ENCODE data around the gene CFAP99.
"Not testable (repeated sequence)": the region's sequence is repeated elsewhere in the genome, so short reads cannot be mapped to it uniquely, and the experiment has no call there.

CFAP99 gene

DNA sequence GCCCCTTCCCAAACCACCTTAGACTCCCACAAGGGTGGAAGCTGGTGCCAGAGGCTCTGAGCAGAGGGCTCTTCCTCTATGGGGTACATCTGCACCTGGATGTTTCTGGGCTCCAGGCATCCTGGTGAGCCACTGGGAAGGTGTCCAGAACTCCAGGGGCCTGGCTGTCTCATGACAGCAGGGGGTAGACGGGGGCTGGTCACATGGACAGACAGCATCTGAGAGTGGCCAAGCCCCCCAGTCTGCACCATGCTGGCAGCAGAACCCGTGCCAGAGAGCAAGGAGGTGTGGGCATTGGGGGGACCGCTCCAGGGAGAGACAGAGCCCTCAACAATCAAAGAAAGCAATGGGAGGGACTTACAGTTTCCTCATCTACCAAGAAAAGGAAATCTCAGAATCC is 39.9 kb upstream of the CFAP99 start (continued):
- TF ChIP-seq, protein P1, sequence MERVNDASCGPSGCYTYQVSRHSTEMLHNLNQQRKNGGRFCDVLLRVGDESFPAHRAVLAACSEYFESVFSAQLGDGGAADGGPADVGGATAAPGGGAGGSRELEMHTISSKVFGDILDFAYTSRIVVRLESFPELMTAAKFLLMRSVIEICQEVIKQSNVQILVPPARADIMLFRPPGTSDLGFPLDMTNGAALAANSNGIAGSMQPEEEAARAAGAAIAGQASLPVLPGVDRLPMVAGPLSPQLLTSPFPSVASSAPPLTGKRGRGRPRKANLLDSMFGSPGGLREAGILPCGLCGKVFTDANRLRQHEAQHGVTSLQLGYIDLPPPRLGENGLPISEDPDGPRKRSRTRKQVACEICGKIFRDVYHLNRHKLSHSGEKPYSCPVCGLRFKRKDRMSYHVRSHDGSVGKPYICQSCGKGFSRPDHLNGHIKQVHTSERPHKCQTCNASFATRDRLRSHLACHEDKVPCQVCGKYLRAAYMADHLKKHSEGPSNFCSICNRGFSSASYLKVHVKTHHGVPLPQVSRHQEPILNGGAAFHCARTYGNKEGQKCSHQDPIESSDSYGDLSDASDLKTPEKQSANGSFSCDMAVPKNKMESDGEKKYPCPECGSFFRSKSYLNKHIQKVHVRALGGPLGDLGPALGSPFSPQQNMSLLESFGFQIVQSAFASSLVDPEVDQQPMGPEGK (CRISPR knock-in tag; IDR thresholded peaks at IDR 0.05; ENCODE audit: borderline replicate concordance): no peak
- no peak for TF ChIP-seq OSR1 (CRISPR knock-in tag; IDR thresholded peaks at IDR 0.05)
- no peak for TF ChIP-seq ZFP30 (CRISPR knock-in tag; IDR thresholded peaks at IDR 0.05)
- TF ChIP-seq, protein P2, sequence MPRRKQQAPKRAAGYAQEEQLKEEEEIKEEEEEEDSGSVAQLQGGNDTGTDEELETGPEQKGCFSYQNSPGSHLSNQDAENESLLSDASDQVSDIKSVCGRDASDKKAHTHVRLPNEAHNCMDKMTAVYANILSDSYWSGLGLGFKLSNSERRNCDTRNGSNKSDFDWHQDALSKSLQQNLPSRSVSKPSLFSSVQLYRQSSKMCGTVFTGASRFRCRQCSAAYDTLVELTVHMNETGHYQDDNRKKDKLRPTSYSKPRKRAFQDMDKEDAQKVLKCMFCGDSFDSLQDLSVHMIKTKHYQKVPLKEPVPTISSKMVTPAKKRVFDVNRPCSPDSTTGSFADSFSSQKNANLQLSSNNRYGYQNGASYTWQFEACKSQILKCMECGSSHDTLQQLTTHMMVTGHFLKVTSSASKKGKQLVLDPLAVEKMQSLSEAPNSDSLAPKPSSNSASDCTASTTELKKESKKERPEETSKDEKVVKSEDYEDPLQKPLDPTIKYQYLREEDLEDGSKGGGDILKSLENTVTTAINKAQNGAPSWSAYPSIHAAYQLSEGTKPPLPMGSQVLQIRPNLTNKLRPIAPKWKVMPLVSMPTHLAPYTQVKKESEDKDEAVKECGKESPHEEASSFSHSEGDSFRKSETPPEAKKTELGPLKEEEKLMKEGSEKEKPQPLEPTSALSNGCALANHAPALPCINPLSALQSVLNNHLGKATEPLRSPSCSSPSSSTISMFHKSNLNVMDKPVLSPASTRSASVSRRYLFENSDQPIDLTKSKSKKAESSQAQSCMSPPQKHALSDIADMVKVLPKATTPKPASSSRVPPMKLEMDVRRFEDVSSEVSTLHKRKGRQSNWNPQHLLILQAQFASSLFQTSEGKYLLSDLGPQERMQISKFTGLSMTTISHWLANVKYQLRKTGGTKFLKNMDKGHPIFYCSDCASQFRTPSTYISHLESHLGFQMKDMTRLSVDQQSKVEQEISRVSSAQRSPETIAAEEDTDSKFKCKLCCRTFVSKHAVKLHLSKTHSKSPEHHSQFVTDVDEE (CRISPR knock-in tag; IDR thresholded peaks at IDR 0.05): no peak
- TF ChIP-seq ZNF565 (CRISPR knock-in tag; conservative IDR thresholded peaks at IDR 0.05; ENCODE audit: low read depth): no peak
- TF ChIP-seq CSDC2 (CRISPR knock-in tag; IDR thresholded peaks at IDR 0.05): no peak

DNA sequence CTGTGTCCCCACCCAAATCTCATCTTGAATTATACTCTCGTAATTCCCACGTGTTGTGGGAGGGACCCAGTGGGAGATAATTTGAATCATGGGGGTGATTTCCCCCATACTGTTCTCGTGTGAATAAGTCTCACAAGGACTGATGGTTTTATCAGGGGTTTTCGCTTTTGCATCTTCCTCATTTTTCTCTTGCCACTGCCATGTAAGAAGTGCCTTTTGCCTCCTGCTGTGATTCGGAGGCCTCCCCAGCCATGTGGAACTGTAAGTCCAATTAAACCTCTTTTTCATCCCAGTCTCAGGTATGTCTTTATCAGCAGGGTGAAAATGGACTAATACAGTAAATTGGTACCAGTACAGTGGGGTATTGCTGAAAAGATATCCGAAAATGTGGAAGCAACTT is 38.2 kb upstream of the CFAP99 start:
- not testable (repeated sequence) for ATAC-seq

DNA sequence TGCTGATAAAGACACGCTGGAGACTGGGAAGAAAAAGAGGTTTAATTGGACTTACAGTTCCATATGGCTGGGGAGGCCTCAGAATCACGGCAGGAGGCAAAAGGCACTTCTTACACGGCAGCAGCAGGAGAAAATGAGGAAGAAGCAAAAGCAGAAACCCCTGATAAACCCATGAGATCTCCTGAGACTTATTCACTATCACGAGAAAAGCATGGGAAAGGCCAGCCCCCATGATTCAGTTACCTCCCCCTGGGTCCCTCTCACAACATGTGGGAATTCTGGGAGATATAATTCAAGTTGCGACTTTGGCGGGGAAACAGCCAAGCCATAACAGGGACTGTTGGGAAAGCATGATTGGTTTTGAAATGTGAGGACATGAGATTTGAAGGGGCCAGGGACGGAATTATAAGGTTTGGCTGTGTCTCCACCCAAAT is 36.0 kb upstream of the CFAP99 start:
- not testable (repeated sequence) for ATAC-seq

DNA sequence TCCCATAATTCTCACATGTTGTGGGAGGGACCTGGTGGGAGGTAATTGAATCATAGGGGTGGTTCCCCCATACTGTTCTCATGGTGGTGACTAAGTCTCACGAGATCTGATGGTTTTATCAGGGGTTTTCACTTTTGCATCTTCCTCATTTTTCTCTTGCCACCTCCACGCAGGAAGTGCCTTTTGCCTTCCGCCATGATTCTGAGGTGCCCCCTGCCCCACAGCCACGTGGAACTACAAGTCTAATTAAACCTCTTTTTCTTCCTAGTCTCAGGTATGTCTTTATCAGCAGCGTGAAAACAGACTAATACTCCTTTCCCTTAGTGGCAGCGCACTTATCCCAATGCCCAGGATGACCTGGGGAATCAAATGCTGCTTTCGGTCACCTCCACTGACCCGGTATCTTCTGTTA is 35.5 kb upstream of the CFAP99 start:
- not testable (repeated sequence) for ATAC-seq

DNA sequence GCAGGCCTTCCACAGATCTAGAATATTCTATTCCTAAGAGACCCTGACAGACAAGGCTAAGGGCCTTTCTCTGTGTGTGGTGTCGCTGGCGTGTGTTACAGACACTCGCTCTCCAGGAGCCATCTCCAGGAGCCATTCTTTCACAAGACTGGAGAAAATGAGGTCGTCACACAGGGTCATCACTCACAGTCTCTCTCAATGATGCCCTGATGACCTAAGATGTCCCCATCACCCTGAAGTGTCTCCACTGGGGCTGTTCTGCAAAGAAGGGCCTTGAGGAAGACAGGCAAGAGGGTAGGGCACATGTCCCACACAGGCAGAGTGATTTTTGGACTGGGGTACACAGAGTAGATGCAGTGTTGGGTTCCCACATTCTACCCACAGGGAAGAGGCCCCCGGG is 35.0 kb upstream of the CFAP99 start:
- TF ChIP-seq ZNF70 (CRISPR knock-in tag; IDR thresholded peaks at IDR 0.05) (no peak), CSDC2 (CRISPR knock-in tag; IDR thresholded peaks at IDR 0.05) (no peak), GLIS3 (CRISPR knock-in tag; IDR thresholded peaks at IDR 0.05) (no peak), TCF4 (CRISPR knock-in tag; IDR thresholded peaks at IDR 0.05; ENCODE audit: borderline replicate concordance) (no peak), ZNF565 (CRISPR knock-in tag; conservative IDR thresholded peaks at IDR 0.05; ENCODE audit: low read depth) (no peak), OSR1 (CRISPR knock-in tag; IDR thresholded peaks at IDR 0.05) (no peak), ZC3H10 (CRISPR knock-in tag; IDR thresholded peaks at IDR 0.05) (no peak), SNAI2 (CRISPR knock-in tag; IDR thresholded peaks at IDR 0.05) (no peak), ESRRG (CRISPR knock-in tag; IDR thresholded peaks at IDR 0.05) (no peak)
- TF ChIP-seq, protein P3, sequence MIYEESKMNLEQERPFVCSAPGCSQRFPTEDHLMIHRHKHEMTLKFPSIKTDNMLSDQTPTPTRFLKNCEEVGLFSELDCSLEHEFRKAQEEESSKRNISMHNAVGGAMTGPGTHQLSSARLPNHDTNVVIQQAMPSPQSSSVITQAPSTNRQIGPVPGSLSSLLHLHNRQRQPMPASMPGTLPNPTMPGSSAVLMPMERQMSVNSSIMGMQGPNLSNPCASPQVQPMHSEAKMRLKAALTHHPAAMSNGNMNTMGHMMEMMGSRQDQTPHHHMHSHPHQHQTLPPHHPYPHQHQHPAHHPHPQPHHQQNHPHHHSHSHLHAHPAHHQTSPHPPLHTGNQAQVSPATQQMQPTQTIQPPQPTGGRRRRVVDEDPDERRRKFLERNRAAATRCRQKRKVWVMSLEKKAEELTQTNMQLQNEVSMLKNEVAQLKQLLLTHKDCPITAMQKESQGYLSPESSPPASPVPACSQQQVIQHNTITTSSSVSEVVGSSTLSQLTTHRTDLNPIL (CRISPR knock-in tag; IDR thresholded peaks at IDR 0.05; ENCODE audit: low read depth): no peak
- TF ChIP-seq, protein P1 (CRISPR knock-in tag; IDR thresholded peaks at IDR 0.05; ENCODE audit: borderline replicate concordance): no peak
- ATAC-seq: no peak

DNA sequence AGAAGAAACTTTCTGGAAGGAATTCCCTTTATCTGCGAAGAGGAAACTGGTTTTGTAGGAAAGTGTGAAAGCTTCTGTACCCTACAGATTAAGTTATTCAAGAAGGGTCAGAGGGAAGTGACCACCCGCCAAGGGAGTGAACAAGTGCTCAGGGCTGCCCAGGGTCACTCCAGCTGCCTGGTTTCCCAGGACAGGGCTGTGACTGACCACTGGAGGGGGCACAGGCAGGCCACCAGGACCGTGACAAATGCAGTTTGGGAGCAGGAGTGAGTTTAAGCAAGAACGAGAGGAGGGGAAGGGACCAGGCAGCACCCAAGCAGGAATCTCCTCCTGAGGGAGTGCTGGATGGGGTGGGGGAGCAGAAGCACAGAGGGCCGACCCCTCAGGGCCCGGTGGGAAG is 34.5 kb upstream of the CFAP99 start:
- ATAC-seq: no peak
- TF ChIP-seq ZFP3 (CRISPR knock-in tag; IDR thresholded peaks at IDR 0.05) (no peak), ESRRG (CRISPR knock-in tag; IDR thresholded peaks at IDR 0.05) (no peak), ZC3H10 (CRISPR knock-in tag; IDR thresholded peaks at IDR 0.05) (no peak), ZFP30 (CRISPR knock-in tag; IDR thresholded peaks at IDR 0.05) (no peak), TOX (CRISPR knock-in tag; IDR thresholded peaks at IDR 0.05; ENCODE audit: borderline replicate concordance) (no peak), ZNF8 (CRISPR knock-in tag; IDR thresholded peaks at IDR 0.05) (no peak), TCF4 (CRISPR knock-in tag; IDR thresholded peaks at IDR 0.05; ENCODE audit: borderline replicate concordance) (no peak), SNAI2 (CRISPR knock-in tag; IDR thresholded peaks at IDR 0.05) (no peak), ZNF565 (CRISPR knock-in tag; conservative IDR thresholded peaks at IDR 0.05; ENCODE audit: low read depth) (no peak), CSDC2 (CRISPR knock-in tag; IDR thresholded peaks at IDR 0.05) (no peak), OSR1 (CRISPR knock-in tag; IDR thresholded peaks at IDR 0.05) (no peak), GLIS3 (CRISPR knock-in tag; IDR thresholded peaks at IDR 0.05) (no peak), ISL1 (CRISPR knock-in tag; IDR thresholded peaks at IDR 0.05) (no peak)
- TF ChIP-seq, protein P4, sequence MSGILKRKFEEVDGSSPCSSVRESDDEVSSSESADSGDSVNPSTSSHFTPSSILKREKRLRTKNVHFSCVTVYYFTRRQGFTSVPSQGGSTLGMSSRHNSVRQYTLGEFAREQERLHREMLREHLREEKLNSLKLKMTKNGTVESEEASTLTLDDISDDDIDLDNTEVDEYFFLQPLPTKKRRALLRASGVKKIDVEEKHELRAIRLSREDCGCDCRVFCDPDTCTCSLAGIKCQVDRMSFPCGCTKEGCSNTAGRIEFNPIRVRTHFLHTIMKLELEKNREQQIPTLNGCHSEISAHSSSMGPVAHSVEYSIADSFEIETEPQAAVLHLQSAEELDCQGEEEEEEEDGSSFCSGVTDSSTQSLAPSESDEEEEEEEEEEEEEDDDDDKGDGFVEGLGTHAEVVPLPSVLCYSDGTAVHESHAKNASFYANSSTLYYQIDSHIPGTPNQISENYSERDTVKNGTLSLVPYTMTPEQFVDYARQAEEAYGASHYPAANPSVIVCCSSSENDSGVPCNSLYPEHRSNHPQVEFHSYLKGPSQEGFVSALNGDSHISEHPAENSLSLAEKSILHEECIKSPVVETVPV (CRISPR knock-in tag; IDR thresholded peaks at IDR 0.05): no peak
- TF ChIP-seq, protein P5, sequence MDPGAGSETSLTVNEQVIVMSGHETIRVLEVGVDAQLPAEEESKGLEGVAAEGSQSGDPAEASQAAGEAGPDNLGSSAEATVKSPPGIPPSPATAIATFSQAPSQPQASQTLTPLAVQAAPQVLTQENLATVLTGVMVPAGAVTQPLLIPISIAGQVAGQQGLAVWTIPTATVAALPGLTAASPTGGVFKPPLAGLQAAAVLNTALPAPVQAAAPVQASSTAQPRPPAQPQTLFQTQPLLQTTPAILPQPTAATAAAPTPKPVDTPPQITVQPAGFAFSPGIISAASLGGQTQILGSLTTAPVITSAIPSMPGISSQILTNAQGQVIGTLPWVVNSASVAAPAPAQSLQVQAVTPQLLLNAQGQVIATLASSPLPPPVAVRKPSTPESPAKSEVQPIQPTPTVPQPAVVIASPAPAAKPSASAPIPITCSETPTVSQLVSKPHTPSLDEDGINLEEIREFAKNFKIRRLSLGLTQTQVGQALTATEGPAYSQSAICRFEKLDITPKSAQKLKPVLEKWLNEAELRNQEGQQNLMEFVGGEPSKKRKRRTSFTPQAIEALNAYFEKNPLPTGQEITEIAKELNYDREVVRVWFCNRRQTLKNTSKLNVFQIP (CRISPR knock-in tag; IDR thresholded peaks at IDR 0.05; ENCODE audit: borderline replicate concordance, low read depth): no peak
- TF ChIP-seq, protein P3 (CRISPR knock-in tag; IDR thresholded peaks at IDR 0.05; ENCODE audit: low read depth): no peak

Measured in SK-N-SH treated with all-trans-retinoic acid at 6 μM for 48 hours (cell line).